Glomerular visceral epithelial cell (primary cell): ENCODE results near the gene RNF14.
"Not testable (repeated sequence)": the region's sequence is repeated elsewhere in the genome, so short reads cannot be mapped to it uniquely, and the experiment has no call there.

ENCODE experiments used
- DNase-seq: peaks from one replicate; pipeline ENCODE4 v3.0.0-alpha.2; 2016; ENCODE audit errors: extremely low spot score

RNF14 gene

GRCh38 chr5:142014911-142015584 is 46.1 kb downstream of the RNF14 start:
- DNase-seq = peak; percentile 70

- DNase-seq = peak; percentile 70
Measured at GRCh38 chr5:142015781-142016533, 47.1 kb downstream of the RNF14 start.

GRCh38 chr5:142016556-142016955 is 47.7 kb downstream of the RNF14 start:
- no peak for DNase-seq

- peak; percentile 72 for DNase-seq
Measured at GRCh38 chr5:142017832-142018427, 49.0 kb downstream of the RNF14 start.

GRCh38 chr5:142020122-142020659 is 51.3 kb downstream of the RNF14 start:
- DNase-seq = no peak

GRCh38 chr5:142023836-142024235 is 54.9 kb downstream of the RNF14 start:
- no peak for DNase-seq

GRCh38 chr5:142024771-142025304 is 55.9 kb downstream of the RNF14 start:
- peak; percentile 81 for DNase-seq

GRCh38 chr5:142025637-142026036 is 56.7 kb downstream of the RNF14 start:
- no peak for DNase-seq

GRCh38 chr5:142032150-142032549 is 63.2 kb downstream of the RNF14 start:
- DNase-seq = no peak

- DNase-seq = no peak
Measured at GRCh38 chr5:142032747-142033631, 64.1 kb downstream of the RNF14 start.

GRCh38 chr5:142033632-142034567 is 65.0 kb downstream of the RNF14 start:
- DNase-seq = not testable (repeated sequence)

- no peak for DNase-seq
Measured at GRCh38 chr5:142034994-142035393, 66.1 kb downstream of the RNF14 start.

GRCh38 chr5:142036918-142037317 is 68.0 kb downstream of the RNF14 start:
- no peak for DNase-seq

- DNase-seq = not testable (repeated sequence)
Measured at GRCh38 chr5:142037599-142037998, 68.7 kb downstream of the RNF14 start.

GRCh38 chr5:142038735-142039134 is 69.8 kb downstream of the RNF14 start:
- no peak for DNase-seq
